ENCODE measurements around the gene FAM89A. TPM values are rescaled to one million over a fixed set of nuclear protein-coding genes. Genes with fewer than 3 reads are reported as not detected.
"Not testable (repeated sequence)": the region's sequence is repeated elsewhere in the genome, so short reads cannot be mapped to it uniquely, and the experiment has no call there.

The FAM89A gene
- polyA plus RNA-seq, 1 donor: 8.4 TPM

DNA sequence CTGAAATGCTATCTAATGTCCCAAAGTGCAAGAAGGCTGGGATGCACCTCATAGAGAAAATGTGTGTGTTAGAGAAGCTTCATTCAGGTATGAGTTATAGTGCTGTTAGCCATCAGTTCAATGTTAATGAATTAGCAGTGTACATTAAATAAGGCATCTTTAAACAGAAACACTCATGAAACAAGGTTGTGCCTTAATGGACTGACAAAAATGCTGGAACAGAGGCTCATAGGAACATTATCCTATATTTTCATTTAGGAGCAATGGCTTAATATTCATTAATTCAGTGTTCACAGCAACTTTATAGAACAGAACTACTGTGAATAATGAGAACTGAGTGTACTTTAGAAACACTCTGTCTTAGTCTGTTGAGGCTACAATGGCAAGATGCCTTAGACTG lies 15.2 kb upstream of the FAM89A start:
- DNase-seq: no peak

DNA sequence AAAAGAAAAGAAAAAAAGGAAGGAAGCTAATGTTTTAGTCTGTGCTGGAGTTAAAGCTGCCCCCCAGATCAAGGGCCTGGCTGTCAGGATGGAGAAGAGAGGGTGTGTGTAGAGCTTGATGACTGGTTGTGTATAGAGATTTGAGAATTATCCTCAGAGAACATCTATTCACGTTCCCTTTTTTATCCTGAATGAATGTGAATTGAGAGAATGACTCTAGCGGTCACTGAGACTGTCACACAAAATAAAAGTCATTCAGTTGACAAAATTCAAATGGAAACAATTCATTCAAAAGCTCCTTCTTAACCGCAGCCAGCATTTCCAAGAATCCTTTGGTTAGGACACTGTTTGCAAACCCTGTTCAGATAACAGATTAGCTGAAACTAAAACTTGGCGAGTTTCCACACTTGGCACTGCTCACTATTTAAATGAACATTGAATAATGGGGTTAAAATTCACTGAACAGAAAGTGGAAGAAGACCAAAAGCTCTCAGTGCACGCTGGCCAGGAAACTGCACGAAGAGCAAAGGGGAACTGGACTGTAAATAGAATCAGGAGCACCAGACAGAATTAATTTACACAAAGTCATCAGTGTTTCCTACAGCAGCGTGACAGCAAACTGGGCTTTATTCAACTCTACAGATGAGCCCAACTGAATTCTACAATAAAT lies 13.6 kb upstream of the FAM89A start:
- no peak for DNase-seq

DNA sequence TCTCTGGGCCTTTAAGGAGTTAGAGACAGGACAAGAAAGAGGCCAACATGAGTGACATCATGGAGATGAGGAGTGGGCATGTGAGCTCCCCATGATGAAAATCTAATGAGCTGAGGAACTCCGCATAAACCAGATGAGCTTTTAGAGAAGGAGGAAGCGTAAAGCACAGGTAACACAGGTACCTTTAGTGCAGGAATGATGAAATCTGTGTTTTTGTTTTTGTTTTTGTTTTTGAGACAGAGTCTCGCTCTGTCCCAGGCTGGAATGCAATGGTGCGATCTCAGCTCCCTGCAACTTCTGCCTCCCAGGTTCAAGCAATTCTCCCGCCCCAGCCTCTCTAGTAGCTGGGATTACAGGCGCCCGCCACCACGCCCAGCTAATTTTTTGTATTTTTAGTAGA lies 12.7 kb upstream of the FAM89A start:
- no peak for DNase-seq

DNA sequence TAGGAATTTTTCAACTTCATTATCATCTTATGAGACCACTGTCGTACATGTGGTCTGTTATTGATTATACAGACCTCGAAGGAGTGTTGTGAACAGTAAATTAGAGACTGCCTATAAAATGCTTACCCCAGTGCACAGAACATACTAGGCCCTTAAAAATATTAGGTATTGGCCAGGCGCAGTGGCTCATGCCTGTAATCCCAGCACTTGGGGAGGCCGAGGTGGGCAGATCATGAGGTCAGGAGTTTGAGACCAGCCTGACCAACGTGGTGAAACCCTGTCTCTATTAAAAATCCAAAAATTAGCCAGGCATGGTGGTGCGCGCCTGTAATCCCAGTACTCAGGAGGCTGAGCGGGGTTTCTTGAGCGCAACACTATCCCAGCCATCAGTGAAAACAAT lies 10.9 kb upstream of the FAM89A start:
- DNase-seq: not testable (repeated sequence)

DNA sequence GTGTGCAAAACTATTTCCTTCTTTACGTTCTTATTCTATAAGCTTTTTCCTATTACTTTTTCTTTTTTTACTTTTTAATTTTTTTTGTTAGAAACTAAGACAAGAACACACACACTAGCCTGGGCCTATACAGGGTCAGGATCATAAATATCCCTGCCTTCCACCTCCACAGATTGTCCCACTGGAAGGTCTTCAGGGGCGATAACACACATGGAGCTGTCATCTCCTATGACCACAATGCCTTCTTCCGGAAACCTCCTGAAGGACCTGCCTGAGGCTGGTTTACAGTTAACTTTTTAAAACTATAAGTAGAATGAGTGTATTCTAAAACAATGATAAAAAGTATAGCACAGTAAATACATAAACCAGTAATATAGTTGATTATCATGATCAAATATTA lies 10.3 kb upstream of the FAM89A start:
- no peak for DNase-seq

DNA sequence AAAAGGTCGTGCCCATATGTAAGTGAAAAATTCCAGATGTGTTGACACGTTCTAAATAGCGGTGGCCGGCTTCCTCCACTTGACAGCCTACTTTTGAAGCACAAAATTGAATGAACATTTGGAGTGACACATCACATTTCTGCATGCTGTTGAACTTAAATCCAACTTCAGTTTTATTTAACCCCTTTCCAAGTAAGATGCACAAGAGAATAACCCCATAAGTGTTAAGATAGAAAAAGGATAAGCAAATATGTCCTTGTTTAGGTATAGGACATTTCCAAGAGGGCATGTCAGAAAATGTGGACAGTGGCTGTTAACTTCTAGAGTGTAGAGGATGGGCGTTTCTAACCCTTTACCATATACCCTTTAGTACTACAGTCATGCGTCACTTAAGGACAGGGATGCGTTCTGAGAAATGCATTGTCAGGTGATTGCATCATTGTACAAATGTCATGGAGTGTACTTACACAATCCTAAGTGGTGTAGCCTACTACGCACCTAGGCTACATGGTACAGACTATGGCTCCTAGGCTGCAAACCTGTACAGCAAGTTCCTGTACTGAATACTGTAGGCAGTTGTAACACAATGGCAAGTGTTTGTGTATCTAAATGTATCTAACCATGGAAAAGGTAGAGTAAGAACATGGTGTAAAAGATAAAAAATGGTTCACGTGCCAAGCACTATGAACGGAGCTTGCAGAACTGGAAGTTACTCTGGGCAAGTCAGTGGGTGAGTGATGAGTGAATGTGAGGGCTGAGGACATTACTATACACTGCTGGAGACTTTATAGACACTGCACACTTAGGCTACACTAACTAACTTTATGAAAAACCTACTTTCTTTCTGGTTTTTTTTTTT lies 9.3 kb upstream of the FAM89A start:
- DNase-seq: no peak

DNA sequence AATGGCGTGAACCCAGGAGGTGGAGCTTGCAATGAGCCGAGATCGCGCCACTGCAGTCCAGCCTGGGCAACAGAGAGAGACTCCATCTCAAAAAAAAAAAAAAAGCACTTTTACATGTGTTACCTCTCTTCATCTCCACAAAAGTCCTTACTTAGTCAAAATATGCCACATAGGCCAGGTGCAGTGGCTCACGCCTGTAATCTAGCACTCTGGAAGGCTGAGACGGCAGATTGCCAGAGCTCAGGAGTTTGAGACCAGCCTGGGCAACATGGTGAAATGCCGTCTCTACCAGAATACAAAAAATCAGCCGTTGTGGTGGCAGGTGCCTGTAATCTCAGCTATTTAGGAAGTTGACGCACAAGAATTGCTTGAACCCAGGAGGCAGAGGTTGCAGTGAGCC lies 8.4 kb upstream of the FAM89A start:
- not testable (repeated sequence) for DNase-seq

DNA sequence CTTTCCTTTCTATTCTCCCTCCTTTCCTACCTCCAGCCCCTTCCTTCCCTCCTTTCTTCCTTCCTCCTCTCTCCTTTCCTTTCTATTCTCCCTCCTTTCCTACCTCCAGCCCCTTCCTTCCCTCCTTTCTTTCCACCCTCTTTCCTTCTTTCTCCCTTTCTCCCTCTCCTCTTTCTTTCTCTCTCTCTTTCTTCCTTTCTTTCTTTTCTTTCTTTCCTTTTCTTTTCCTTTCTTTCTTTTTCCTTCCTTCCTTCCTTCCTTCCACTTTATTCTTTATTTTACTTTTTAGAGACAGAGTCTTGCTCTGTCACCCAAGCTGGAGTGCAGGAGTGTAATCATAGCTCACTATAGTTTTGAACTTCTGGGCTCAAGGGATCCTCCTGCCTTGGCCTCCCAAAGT lies 7.5 kb upstream of the FAM89A start:
- not testable (repeated sequence) for DNase-seq

DNA sequence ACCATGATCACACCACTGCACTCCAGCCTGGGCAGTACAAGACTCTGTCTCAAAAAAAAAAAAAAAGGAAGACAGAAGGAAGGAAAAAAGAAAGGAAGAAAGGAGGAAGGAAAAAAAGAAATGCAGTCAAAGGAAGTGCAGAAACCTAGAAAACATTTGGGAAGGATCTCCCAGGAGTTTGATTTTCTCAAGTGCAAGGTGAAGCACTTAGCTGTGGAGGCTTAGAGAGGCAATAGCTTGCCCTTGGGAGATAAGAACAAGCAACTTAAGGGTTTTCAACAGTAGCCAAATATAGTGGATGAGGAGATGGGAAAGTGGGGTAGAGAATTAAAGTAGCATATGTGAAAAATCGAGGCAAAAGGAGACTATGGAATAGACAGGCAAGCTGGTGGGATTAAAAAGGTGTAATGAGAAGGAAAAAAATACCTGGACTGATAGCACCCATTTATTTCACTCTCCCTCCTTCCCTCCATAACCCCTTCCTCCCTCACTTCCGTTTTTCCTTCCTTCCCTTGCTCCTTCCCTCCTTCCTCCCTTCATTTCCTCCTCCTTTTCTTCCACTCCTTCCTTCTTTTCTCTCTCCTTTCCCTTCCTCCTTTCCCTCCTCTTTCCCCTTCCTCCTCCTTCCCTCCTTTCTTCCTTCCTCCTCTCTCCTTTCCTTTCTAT lies 6.8 kb upstream of the FAM89A start:
- no peak for DNase-seq

DNA sequence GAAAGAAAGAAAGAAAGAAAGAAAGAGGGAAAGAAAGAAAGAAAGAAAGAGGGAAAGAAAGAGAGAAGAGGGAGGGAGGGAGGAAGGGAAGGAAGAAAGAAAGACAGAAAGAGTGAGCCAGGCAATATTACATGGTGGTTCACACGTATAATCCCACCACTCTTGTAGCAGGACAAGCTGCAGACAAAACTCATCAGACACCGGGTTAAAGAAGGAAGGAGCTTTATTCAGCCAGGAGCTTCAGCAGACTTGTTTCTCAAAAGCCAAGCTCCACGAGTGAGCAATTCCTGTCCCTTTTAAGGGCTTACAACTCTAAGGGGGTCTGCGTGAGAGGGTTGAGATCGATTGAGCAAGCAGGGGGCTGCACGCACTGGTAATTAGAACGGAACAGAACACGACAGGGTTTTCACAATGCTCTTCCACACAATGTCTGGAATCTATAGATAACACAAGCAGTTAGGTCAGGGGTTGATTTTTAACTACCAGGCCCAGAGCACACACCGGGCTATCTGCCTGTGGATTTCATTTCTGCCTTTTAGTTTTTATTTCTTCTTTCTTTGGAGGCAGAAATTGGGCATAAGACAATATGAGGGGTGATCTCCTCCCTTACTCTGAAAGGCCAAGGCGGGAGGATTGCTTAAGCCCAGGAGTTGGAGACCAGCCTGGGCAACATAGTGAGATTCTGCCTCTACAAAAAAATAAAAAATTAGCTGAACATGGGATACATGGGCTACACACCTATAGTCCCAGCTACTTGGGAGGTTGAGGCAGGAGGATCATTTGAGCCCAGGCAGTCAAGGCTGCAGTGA lies 6.1 kb upstream of the FAM89A start:
- not testable (repeated sequence) for DNase-seq

DNA sequence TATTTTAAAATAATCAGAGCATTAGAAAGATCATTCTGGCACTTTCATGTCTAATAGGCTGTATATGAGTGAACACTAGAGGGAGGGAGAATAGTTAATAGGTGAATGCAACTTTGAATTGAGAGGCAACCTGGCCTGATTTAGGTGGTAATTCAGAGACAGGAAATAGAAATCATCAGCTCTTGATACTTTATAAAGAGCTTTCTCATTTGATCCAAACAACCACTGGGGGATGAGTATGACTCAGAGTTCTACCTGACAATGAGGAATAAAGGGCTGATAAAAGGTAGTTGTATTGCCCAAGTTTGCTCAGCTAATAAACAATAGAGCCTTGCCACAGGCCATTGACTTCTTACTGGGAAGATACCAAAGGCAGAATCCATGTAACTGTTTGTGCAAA lies 5.2 kb upstream of the FAM89A start:
- no peak for DNase-seq

DNA sequence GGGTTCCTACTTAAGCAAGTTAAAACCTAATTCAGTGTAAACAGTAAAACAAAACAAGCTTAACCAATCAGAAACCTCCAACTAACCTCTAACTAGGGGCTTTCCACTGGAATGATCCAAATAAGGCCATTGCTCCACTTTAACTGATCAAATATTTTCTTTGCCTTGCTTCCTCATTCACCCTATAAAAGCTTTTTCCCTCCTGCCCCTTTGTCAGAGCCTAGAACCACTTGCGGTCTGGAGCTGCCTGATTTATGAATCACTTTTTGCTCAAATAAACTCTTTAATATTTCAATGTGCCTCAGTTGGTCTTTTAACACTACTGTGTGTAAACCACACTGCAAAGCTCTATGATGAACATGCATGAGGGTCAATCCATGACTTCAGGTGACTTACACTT lies 4.5 kb upstream of the FAM89A start:
- no peak for DNase-seq

DNA sequence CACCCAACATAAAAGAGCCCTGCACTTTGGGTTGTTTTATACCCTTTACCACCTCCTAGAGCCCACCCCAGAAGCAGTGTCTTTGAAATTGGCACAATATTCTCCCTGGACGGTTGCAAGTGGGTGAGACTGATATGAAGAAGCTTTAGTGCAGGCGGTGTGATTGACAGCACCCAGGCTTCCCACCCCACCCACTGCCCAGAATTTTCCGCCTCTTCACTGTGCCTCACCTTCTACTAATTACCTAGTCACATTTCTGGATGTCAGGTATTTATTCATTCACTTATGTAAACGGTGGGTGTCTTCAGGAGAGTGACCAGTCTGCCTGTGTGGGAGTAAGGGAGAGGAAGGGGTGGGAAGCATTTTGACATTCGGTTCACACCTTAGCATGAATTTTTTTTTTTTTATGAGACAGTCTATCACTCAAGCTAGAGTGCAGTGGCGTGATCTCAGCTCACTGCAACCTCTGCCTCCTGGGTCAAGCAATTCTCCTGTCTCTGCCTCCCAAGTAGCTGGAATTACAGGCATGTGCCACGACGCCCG lies 1.7 kb upstream of the FAM89A start:
- no peak for DNase-seq

DNA sequence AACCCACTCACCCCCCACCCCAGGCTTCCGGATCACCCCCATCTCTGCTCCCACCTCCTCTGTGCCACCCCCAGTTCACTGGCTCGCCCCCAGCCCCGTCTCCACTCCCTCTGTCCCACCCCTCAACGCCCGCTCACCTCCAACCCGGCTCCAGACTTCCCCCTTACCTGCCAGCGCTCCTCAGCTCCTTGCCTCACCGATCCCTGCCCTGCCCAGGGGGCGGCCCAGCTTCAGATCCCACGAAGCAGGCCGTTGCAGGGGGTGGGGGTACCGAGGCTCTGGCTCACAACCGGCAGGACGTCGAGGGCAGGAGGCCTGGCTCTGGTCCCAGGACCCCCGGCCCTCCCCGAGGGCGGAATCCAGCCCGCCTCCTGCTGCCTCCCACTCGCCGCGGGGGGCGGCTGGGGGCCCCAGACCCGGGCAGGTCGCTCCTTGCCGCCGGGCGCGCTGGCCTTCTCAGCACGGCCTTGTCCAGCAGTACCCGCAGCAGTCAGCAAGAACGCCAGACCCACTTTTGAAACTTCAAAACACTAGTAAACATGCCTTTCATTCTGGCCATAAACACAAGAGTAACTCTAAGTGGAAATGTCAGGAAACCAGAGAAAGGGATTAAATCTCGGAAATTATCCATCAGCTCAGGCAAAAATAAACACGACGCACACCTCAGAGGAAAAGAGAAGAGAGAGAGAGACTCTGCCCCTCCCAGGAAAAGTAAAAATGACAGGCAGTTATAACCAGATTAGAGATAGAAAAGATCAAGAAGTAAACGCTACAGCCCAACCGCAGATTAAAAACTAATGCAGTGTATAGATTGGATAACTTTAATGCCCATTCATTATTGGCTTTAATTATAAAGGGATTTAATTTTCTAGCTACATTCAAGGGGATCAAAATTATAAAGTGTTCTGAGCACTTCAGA lies 1.0 kb upstream of the FAM89A start:
- no peak for DNase-seq

DNA sequence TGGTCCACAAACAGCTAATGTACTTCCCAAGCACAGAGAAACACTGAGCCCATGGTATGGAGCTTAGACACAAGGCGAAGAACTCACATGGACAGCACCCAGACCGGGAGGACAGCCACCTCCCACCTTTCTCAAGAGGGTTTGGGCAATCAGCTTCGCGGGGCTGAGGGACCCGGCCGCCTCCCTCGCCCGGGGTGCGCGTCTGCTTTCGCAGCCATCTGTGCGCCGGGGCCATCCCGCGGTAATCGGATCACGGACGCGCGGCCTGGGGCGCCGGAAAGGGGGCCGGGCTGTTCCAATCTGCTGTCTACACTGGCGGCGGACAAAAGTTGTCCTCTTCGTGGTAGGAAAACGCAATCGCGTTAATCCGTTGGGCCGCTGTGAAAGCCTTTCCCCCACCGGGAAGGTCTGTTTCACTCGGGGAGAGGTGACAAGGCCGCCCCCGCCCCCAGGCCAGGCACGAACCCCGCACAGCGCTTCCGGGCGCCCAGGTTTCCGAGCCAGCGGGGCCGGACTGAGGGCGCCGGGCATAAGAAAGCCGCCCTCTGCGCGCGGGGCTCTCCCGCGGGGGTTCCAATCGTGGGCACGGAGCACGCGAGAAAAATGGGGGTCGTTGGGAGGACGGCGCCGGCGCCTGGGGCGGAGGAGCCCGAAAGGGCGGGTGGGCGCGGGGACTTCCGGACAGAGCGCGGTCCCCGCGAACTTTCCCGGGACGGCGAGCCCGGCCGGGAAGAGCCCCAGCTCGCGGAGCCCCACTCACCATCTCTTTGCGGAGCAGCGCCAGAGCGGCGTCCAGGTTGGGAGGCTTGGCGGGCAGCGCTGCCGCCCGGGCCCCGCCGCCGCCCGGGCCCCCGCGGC lies 664 bp downstream of the FAM89A start:
- DNase-seq: peak; percentile 56

DNA sequence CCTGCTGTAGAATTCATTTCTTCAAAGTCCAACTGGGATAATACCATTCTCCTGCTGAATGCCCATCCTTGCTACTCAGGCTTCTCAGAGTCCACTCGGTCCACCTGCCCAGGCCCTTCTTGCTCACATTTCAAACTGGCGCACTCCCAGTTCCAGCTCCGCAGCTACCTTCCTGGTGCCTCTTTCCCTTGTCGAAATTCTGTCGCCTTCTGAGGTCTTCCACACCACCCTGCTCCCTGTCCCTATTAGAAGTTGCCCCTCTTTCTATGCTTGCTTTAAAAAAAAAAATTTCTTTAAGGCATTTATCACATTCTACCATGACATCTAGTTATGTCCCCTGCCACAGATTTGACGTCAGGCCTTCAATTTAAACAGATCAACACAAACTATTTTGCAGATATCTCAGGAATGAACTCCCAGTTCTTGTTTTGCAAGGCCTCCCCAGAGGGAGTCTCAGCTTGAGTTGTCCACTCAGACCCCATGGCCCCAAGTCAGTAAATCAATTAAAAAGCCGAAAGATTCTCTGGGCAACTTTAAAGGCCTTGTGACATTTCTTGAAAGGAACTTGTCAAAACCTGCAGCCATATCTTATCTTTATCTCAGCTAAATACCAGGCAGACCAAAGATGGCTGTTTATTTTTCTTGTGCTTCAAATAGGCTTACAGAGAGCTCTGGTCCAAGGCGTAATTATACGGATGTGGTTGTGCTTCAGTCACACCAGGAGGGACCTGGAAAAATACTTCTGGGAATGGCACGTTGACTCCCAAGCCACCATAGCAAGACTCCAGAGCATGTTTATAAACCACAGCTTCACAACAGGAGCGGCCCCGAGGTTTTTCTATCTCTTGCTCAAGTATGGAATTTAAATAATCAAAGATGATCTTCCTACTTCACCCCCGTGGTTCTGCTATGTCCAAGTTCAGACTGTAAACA lies 2.2 kb downstream of the FAM89A start:
- DNase-seq: no peak

DNA sequence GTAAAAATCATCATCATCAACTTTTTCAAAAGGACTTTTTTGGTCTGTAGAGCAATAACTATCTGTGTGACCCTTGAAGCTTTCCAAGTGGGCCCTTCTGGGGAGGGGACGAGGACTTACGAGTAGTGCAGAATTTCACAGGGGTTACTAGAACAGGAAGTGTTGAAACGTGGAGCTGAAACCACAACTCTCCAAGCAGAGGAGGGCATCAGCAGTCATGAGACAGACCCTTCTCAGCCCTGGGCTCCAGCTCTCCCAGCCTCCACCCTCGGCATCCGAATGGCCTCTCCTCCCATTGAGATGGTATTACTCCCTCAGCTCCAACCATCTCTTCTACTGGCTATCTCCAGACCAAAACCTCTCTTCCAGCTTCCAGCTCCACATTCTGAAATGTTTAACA lies 3.6 kb downstream of the FAM89A start:
- DNase-seq: no peak

DNA sequence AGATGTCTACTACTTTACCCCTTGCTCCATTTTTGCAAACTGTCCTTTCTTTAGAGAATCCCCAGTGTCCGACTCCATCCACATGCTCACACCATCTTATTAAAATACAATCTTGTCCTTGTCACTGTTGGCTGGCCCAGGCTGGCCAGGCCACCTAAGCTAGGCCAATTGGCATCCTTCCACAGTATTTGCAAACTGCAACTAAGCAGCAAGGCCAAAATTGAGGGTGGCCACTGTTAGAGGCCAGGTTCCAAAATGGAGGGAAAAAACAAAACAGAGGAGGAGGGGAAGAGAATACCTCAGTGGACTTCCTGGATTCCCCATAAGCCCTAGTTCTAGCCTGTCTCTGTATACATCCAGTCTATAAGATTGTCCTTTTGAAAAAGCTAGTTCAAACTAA lies 4.3 kb downstream of the FAM89A start:
- no peak for DNase-seq

DNA sequence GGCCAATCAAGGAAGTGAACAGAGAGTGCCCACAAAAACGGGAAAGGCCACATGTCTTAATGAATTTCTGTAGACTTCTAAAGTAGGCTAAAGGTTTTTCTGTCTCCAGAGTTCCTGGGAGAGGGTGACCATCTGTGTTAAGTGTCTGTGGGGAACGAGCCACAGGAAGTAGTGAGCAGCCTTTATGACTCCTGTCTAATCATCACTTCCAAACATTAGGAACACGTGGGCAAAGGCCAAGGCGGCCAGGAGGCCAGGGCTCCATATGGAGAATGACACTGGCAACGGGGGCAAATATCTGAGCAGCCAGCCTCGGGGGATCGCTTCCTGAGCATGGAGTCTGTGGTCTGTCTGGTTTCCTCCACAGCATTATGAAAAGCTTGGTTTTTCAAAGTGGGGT lies 7.1 kb downstream of the FAM89A start:
- DNase-seq: no peak
